GM23338 (cell line): Measurements from ENCODE around the gene BNC2.

Experiments
- CTCF ChIP-seq, 2 experiments: fragments of 200-600 bp in 1 of 2; sonication (generic) in 1 of 2; conservative IDR thresholded peaks; 2 replicates each; pipeline versions ENCODE4 v1.5.1 to v1.6.1; 2016 to 2017; ENCODE audit warnings: antibody characterized with exemption in 2 of 2, low read depth in 2 of 2, mild to moderate bottlenecking in 2 of 2, moderate library complexity in 1 of 2
- EZH2 ChIP-seq: fragments of 200-600 bp; sonication (generic); IDR thresholded peaks from one replicate; pipeline ENCODE4 v1.8.0; 2017; ENCODE audit warnings: antibody characterized with exemption, mild to moderate bottlenecking, low read depth; ENCODE audit not compliant: unreplicated experiment
- POLR2AphosphoS5 ChIP-seq: IDR thresholded peaks from 2 replicates; pipeline ENCODE4 v1.6.1; 2016; ENCODE audit warnings: antibody characterized with exemption, low read depth

DNA sequence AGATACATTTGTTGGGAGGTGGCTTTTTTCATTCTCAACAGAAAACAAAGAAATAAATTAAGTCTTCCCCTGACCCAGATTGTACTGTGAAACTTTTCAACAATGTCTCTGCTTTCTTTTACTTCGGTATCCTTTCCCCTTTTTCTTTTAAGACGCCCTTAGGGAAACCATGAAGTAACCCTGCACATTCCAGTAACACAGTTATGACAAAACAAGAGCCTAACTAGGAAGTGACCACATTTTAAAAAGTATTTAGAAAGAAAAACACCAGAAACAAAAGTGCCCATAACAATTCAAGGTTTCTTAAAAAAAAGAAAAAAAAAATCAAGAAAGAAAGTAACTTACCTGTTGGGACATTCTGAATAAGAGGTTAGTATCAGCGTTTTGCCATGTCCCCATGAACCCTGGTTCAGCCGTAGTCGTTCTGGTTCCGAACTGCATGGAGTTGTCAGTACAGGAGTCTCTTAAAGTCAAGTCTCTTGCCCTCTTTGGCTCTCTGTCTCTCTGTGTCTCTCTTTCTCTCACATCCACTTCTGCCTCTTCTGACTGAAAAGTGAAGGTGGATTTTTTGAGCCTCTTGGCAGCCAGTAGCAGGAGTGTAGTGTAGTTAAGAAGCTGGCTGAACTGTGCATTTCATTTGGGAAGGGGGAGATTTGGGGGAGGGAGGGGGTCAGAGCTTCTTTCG lies 142.9 kb downstream of the BNC2 start:
- TF ChIP-seq CTCF (conservative IDR thresholded peaks at IDR 0.05; ENCODE audit: low read depth in 2 of 2) (no peak), EZH2 (no peak), POLR2AphosphoS5 (no peak)
